GM19397 (cell line): ENCODE results near the gene CCDC27.
"Not testable (repeated sequence)": the region's sequence is repeated elsewhere in the genome, so short reads cannot be mapped to it uniquely, and the experiment has no call there.

ENCODE experiments used
- ATAC-seq: cut with Tn5 transposase; IDR thresholded peaks from one replicate; pipeline ENCODE4 v1.9.1; 2021; ENCODE audit warnings: mild to moderate bottlenecking, moderate library complexity; ENCODE audit not compliant: unreplicated experiment

CCDC27 gene

DNA sequence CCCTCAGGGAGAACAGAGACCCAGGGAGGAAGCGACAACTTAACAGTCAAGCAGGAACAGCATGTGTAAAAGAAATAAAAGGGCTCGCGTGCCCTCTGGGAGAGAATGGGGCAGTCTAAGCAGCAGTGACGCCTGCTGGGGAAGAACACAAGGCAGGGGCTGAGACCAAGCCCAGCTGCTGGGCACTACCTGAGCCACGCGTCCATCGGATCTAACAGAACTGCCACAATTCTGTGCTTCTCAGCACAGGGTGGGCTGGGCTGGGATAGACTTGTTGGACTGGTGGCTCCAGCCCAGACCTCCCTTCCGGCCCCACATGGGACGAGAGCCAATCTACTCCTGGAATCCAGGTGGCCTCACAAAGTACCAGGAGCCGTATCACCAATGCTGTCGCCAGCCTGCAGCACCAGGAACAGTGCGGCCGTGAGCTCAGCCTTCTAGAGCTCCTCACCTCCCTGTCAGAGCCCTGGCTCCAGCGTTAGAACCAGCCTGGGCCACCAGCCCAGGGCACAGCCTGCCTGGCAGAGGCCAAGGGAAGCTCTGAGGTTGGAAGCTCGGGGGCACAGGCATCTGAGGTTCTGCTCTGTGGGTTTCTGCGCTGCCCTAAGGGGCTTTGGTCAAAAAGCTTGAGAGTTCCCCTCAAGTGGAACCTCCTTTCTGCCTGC lies 36.6 kb downstream of the CCDC27 start:
- no peak for ATAC-seq

DNA sequence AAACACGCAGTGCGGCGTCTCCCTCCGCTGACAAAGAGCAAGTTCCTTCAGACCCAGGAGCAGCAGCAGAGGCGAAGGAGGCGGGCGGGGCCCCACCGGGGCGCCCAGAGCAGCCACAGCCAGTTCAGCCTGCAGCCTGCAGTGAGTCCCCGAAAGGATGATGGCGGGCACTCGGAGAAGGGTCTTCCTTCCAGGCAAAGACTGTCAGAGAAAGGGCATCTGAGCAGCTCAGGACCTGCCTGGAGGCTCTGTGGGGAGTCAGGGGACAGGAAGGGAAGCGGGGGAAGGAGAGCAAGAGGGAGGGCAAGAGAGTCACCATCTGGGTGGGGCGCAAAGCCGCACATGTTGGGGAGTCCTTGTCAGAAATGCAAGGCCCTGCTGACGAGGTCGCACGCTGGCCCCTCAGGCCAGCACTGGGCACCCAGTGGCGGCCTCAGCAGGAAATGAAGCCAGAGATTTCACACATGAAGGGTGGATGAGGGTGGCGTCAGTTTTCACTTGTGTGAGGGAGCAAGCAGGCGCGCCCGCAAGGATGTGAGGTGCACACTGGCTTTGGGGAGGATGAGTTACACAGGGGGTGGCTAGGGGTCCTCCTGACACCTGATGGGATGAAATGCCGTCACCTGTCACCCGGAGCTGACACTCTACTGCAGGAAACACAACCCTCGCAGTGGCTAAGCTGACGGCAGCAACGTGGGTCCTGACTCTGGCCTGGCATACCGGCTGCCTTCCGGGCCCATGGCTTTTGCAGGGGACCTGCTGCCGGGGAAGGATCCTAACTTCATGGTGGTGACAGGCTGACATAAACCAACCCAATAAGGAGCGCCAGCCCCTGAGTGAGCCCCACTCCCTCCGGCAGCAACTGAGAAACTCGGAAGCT lies 37.4 kb downstream of the CCDC27 start:
- ATAC-seq: no peak

DNA sequence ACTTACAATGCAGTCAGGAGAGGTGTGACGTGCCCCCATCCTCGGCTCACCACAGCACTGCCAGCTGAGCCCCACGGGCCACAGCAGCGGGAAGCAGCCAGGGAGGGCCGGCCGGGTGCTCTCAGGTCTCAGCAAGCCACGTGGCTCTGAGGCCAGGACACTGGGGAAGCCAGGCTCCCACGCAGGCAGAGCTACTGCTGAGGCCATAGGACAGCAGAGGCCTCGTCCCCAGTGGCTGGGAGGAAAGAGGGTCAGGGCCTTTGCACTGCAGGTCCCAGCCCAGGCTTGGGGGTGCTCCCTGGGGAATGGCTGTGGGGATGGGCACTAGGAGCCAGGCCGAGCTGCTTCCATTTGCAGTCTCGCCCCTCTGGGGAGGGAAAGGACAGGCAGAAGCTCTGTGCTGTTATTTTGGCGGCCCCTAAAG lies 38.3 kb downstream of the CCDC27 start:
- ATAC-seq: no peak

DNA sequence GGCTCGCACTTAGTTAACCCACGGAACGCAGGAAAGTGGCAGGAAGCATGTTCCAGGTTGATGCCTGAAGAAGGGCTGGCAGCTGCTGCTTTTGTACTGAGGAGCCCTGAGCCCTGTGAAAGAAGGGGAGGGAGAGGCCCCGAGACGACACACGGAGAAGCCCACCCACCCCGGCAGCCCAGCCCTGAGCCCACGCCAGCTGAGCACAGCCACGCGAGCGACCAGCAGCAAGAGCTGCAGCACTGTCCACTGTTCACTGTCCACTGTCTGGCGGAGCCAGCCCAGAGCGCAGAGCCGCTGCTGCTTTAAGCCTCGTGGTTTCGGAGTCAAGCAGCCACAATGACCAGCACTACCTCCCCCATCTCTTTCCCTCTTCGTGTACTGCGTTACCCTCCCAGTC lies 38.7 kb downstream of the CCDC27 start:
- ATAC-seq: no peak

DNA sequence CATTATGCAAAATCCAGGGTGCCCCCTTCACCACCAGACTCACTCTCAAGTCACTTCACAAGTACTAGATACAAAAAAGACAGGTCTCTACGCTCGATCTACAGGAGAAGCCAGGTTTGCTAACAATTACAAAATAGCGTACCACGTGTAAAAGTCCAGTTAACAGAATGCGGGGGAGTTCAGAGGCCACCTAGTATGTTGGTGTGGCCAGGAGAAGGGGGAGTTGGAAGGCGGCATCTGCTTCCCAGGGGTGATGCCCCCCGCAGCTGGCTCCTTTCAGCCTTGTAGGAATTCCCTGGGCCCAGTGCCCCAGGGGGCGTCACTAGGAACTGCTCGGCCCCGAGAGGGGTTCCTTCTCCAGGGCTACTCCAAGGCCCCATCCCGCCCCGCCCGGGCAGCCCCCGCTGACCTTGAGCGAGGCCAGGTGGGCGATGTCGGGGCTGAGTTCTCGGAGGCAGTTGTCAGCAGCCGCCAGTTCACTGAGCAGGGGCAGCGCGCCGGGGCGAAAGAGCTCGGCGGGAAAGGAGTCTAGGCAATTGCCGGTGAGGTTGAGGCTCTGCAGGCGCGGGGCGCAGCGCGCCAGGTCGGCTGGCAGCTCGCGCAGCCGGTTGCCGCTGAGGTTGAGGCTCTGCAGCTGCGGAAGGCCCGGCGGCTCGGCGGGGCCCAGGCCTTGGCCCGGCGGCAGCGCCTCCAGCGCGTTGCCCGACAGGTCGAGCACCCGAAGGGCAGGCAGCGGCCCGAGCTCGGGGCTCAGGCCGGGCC lies 43.4 kb downstream of the CCDC27 start:
- no peak for ATAC-seq

DNA sequence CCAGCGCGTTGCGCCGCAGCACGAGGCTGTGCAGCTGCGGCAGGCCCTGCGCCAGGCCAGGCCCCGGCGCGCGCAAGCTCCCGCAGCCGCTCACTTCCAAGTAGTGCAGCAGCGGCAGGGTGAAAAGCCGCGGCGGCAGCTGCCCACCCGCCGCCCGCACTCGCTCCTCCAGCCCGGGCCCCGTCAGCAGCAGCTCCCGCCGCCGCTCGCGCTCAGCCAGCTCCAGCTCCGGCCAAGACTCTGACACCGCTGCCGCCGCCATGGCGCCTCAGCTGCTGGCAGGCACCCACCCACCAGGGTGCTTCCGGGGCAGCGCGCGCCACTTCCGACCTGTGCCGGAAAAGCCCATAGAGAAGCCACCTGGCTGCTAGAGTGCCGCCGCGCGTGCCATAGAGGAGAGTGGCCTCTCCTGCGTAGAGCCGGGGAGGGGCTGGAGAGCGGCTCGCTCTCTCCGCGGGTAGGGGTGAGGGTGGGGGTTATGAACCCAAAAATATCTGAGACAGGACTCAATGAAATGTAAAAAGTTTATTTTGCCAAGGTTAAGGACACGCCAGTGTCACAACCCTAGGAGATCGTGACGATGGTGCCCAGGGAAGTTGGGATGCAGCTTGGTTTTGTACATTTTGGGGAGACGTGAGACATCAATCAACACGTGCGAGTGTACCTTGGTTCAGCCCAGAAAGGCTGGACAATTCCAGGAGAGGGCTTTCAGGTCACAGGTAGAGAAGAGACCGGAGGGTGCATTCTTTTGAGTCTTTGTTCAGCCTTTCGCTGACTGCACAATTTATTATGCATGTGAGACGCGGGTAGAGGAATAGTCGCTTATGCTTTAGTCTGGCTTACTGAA lies 44.2 kb downstream of the CCDC27 start, which contains the start of gene LRRC47:
Gene LRRC47 (minus strand): TSS at position 284 of the 847 bp plus-strand sequence. CDS start 22 bp downstream, at position 262.
- ATAC-seq: peak; percentile 97

DNA sequence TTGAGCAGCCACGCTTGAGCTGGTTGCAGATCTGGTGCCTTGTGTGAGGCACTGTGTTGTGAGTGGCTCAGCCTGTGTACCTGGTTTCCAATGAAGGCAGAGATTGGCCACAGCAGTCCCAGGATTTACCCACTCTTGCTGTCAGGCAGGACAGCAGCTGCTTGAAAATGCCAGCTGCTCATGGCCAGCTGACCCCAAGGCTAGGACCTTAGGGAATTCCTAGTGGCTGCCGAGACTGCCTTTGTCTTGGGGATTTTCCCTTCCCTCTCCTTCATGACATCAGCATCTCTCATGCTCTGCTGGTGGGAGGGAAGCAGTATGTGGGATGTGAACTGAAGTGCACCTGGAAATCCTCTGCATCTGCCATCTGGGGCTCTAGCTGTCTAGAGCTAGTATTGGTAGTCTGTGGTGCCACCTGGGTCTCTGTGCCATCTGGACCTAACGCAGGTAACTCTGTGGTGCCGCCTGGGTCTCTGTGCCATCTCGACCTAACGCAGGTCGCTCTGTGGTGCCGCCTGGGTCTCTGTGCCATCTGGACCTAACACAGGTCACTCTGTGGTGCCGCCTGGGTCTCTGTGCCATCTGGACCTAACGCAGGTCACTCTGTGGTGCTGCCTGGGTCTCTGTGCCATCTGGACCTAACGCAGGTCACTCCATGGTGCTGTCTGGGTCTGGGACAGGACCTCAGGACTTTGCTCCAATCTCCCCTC lies 47.9 kb downstream of the CCDC27 start:
- ATAC-seq: no peak

DNA sequence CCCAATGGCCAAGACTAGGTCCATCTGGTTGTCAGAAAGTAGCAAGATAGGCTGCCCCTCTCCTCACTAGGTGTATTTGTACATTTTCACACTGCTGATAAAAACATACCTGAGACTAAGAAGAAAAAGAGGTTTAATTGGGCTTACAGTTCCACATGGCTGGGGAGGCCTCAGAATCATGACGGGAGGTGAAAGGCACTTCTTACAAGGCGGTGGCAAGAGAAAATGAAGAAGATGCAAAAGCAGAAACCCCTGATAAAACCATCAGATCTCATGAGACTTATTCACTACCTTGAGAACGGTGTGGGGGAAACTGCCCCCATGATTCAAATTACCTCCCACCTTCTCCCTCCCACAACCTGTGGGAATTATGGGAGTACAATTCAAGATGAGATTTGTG lies 48.5 kb downstream of the CCDC27 start:
- ATAC-seq: not testable (repeated sequence)

DNA sequence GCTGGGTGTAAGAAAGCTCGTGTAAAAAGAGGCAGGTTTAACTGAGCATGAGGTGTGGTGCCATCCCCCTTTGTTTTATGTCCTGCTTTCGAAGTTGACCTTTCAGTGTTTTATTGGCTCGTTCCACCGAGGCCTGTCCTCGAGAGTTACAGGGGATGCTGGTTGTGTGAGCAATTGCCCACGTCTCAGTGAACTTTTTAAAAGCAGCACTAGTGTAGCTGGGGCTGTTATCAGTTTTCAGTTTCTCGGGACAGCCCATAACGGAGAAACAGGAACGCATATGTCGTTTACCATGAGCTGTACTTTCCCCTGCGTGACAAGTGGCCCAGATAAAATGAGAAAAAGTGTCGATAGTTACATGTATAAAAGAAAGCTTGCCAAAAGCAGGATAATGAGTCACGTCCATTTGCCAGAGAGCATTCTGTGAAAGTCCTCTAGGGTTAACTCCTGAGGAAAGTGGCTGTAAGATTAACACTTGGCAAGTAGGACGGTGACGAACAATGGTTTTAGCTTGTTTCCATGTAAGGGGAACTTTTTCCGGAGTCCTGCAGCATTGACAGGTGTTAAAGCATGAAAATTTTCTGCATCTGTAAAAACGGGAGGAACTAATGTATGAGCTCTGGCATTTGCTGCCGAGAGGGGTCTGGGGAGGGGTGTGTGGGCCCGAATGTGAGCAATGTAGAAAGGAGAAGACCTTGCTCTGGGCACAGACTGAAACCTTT lies 51.8 kb downstream of the CCDC27 start:
- no peak for ATAC-seq

DNA sequence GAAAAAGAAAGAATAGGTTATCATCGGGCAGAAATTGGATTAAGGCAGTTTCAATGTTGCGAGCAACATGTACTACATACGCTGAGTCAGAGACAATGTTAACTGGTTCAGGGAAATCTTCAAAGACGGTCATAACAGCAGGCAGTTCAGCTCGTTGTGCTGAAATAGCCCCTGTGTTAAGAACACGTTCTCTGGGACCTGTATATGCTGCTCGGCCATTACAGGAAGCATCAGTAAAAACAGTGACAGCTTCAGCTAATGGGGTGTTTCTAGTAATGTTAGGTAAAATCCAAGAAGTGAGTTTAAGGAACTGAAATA lies 52.3 kb downstream of the CCDC27 start:
- ATAC-seq: not testable (repeated sequence)

DNA sequence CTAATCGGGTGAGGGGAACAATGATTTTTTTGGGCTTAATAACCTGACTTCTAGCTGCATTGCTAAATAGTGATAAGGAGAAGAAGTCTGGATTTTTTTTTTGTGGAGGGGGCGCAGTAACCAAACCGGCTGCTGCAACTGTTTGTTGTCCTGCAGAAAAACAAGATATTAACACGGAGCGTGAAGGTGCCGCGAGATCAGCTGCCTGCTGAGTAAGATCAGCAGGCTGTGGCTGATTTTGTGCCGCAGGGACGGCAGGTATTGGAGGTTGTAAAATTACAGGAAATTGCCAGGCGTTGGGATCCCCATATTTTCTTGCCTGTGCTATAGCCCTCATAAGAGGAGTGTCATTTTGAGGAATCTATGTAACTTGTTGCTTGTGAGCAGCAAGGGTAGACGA lies 52.8 kb downstream of the CCDC27 start:
- no peak for ATAC-seq

DNA sequence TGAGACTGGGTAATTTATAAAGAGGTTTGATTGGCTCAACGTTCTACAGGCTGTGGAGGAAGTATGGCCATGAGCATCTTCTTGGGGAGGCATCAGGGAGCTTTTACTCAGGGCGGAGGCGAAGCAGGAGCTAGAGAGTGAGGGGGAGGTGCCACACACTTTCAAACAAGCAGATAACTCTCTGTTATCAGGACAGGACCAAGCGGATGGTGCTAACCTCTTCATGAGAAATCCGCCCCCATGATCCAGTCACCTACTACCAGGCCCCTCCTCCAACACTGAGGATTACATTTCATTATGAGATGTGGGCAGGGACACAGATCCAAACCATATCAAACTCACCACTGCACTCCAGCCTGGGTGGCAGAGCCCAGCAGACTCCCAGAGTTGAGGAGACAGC lies 55.5 kb downstream of the CCDC27 start:
- no peak for ATAC-seq

DNA sequence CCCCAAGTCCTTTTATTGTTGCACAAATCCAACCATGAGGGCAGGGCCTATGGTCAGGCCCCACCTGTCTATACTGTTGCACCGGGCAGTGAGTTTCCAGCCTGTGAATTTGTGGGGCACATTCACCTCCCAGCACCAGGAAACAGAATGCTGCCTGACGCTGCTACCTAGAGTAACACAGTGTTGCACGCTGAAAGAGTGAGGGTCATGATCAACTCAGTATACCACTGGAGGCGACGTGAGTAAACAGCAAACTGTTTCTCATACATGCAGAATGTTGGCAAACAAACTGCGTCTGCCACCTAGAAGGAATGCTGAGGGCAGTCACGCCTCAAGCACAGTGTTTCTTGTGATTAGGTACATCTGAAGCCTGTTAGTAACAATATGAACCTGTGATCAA lies 57.4 kb downstream of the CCDC27 start:
- ATAC-seq: no peak

DNA sequence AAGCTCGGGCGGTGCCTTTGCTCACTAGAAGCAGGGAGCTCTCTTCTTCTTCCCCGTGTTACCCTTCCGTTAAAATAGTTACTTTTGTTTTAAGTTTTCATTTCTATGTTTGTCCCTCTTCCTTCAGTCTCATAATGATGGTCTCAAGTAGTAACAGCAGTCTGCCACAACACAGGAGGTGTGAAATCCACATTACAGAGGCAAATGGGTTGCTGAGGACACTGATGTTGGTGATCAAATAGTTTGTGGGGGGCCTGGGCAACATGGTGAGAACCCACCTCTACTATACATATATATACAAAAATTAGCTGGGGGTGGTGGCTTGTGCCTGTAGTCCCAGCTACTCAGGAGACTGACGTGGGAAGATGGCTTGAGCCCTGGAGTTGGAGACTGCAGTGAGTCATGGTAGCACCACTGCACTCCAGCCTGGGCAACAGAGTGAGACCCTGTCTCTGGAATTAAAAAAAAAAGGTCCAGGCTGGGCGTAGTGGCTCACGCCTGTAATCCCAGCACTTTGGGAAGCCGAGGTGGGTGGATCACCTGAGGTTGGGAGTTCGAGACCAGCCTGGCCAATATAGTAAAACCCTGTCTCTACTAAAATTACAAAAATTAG lies 58.0 kb downstream of the CCDC27 start:
- not testable (repeated sequence) for ATAC-seq

DNA sequence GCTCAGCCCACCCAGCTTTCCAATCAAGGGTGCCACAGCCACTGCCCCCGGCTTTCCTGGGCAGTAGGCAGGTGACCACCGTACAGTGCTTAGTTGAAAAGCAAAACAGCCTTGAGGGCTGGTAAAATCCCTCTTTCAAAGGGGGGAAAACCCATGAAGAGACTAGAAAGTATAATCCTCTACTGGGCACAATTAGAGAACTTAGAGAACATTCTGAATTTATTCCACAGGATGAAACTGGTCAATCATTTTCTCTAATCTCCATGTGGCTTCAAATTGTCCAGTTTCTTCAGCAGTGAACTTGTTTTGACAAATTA lies 59.3 kb downstream of the CCDC27 start:
- no peak for ATAC-seq

DNA sequence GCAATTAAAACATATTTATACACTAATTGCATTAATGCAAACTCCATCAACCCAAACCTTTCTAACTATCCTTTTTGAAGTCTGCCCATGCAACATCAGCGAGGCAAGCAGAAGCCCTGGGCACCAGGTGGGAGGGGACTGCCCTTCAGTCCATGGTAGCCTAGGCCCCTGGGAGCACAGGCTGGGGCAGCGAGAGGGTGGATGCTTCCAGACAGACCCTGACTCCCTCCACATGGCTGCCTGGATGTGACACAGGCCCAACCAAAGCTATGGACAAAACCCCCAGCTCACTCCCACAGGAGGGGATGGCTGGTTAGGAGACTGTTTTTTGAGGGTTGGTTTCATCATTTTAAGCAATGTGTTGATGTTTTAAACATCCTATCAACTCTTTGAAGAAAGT lies 61.8 kb downstream of the CCDC27 start:
- ATAC-seq: no peak

DNA sequence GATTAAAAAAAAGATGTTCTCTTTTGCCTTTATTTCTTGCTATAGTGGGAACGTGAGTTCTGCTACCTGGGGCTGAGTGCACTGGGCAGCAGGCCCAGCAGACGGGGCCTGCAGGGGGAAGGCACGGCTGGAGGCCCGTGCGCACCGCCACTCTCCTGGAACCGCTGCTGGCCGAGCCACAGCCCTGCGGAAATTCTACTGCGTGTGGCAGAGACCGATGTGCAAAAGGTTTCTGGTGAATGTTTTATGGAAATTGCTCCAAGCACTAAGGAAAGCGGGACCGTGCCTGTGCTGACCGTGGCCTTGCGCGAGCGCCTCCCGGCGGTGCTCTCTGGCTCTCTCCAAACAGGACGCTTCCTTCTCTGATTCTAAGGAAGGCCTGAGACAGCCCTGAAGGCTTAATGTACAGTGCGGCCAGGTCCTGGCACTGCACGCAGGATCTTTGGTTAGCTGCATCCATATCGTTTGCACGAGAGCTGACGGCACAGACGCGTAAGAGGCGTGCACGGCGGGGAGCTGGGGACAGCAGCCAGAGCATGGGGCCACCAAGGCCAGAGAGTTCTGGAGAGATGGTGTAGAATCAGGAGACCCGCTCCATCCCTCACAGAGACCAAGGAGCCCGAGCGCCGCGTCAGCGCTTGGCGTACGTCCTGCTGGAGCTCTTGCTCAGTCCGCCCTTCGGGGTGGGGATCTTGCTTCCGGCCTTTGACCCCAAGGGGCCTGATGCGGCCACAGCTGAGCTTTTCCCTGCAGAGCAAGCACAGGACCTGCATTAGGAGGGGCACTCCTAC lies 62.7 kb downstream of the CCDC27 start:
- ATAC-seq: no peak

DNA sequence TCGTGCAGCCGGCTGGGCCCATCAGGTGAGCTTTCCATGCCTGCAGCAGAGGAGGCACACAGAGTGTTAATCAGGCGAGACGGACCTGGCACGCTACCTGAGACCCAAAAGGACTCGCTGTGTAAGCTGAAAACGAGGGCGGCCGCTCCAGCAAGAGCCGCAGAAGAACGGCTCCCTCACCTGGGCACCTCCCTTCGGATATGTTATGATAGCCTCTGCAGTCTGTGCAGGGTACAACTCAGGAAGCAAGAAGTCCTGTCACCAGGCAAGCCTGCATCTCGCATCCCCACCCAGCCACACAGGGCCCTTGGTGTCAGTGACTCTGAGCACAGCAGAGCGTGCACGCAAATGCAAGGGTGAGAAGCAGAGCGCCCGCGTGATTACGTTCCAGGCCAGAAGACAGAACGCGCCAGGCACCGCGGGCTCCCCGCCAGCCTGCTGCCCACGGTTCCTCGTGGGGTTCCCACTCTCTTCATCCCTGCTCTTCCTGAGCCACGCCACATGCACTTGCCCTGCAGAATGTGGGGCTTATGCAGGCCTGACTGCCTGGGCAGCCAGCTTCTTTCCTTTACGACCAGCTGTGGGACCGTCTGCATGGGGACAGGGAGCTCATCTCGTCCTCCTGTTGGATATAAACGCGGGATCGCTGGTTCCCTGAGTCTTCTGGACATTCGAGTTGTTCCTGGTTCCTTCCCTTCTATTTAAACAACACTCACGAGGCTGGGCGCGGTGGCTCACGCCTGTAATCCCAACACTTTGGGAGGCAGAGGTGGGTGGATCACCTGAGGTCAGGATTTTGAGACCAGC lies 64.3 kb downstream of the CCDC27 start:
- no peak for ATAC-seq
